ENCODE measurements around the gene PCED1B. TPM values are rescaled to one million over a fixed set of nuclear protein-coding genes. Genes with fewer than 3 reads are reported as not detected.

Gene PCED1B
- total RNA-seq, 1 experiment from 2014 or later, result 3.3 TPM

GRCh38 chr12:47207829-47208248, 128.4 kb downstream of the PCED1B start:
- no peak overlapping the region for H4K8ac ChIP-seq (replicated peaks; ENCODE audit: insufficient read length, low read depth, low read length)
- no peak overlapping the region for H3K18ac ChIP-seq (ENCODE audit: insufficient read length, low read depth, low read length)
- H3K36me3 Mint-ChIP-seq (ENCODE audit: insufficient read depth in 1 of 3, low read depth in 3 of 3), result peaks cover 0 to 3% (median 0%) of the 10 kb centered on the region in 3 experiments; a peak in 2 of 7 replicates
- H3K4me3 Mint-ChIP-seq, result no peak overlapping the region
- no peak overlapping the region for H3K27ac Mint-ChIP-seq
- H4K20me1 ChIP-seq (ENCODE audit: control insufficient read depth, insufficient read depth, insufficient read length), result no peaks in the 10 kb centered on the region
- no peak overlapping the region for H2BK120ac ChIP-seq (ENCODE audit: low read depth, low read length, poor library complexity, severe bottlenecking)
- no peak overlapping the region for H2BK5ac ChIP-seq (ENCODE audit: insufficient read length, low read length)
- no peaks in the 10 kb centered on the region for H3K9me3 ChIP-seq (ENCODE audit: control insufficient read depth, low read depth, low read length)
- H3K14ac ChIP-seq (ENCODE audit: insufficient read depth, low read length), result no peak overlapping the region
- no peak overlapping the region for H2AK5ac ChIP-seq (ENCODE audit: insufficient read length, low read length)
- no peak overlapping the region for H2BK20ac ChIP-seq (ENCODE audit: low read depth, low read length, poor library complexity, severe bottlenecking)
- H2BK15ac ChIP-seq (ENCODE audit: low read depth, low read length), result no peak overlapping the region
- no peaks in the 10 kb centered on the region for H3K79me2 ChIP-seq (ENCODE audit: insufficient read depth, low read length)
- no peak overlapping the region for H3K4ac ChIP-seq (ENCODE audit: low read depth, low read length)
- H3K9ac ChIP-seq (ENCODE audit: extremely low read depth, insufficient read length, low read length), result no peak overlapping the region
- no peak overlapping the region for H4K5ac ChIP-seq (ENCODE audit: insufficient read length, low read depth, low read length)
- H3T11ph ChIP-seq (ENCODE audit: low read length), result no peak overlapping the region
- TF ChIP-seq, protein P1, sequence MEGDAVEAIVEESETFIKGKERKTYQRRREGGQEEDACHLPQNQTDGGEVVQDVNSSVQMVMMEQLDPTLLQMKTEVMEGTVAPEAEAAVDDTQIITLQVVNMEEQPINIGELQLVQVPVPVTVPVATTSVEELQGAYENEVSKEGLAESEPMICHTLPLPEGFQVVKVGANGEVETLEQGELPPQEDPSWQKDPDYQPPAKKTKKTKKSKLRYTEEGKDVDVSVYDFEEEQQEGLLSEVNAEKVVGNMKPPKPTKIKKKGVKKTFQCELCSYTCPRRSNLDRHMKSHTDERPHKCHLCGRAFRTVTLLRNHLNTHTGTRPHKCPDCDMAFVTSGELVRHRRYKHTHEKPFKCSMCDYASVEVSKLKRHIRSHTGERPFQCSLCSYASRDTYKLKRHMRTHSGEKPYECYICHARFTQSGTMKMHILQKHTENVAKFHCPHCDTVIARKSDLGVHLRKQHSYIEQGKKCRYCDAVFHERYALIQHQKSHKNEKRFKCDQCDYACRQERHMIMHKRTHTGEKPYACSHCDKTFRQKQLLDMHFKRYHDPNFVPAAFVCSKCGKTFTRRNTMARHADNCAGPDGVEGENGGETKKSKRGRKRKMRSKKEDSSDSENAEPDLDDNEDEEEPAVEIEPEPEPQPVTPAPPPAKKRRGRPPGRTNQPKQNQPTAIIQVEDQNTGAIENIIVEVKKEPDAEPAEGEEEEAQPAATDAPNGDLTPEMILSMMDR (conservative IDR thresholded peaks at IDR 0.05), result no peak
- DNase-seq, result no peak
- H3K56ac ChIP-seq (ENCODE audit: insufficient read length, low read depth, low read length), result no peak overlapping the region
- H3K27ac ChIP-seq (ENCODE audit: insufficient read length, low read depth, low read length), result no peak overlapping the region
- no peaks in the 10 kb centered on the region for H3K27me3 Mint-ChIP-seq (ENCODE audit: low read depth)
- no peak overlapping the region for H3K23ac ChIP-seq (ENCODE audit: insufficient read length, low read depth, low read length)
- no peak overlapping the region for H4K91ac ChIP-seq (ENCODE audit: insufficient read length, low read depth, low read length)
- H3K9me3 Mint-ChIP-seq, result peaks cover 0 to 5% of the 10 kb centered on the region in 2 experiments; a peak in 2 of 5 replicates
- H3K23me2 ChIP-seq (ENCODE audit: insufficient read length, low read depth, low read length, poor library complexity, severe bottlenecking), result no peaks in the 10 kb centered on the region
- H3K79me1 ChIP-seq (ENCODE audit: insufficient read depth, low read depth, low read length, poor library complexity, severe bottlenecking), result no peaks in the 10 kb centered on the region
- no CpG with 5 or more reads among the region's 3 CpGs for WGBS (ENCODE audit: extremely low coverage, insufficient read length, low lambda C conversion rate)
- H3K4me2 ChIP-seq (ENCODE audit: insufficient read depth, insufficient read length, low read length), result no peak overlapping the region
- H3K27me3 ChIP-seq (ENCODE audit: insufficient read depth, low read length), result no peaks in the 10 kb centered on the region
- peaks cover 39 to 40% of the 10 kb centered on the region in 2 experiments for H3K4me1 Mint-ChIP-seq
- no peak overlapping the region for H2AFZ ChIP-seq (ENCODE audit: low read length)
- H3K4me1 ChIP-seq (ENCODE audit: insufficient read depth, low read length), result peaks cover 7% of the 10 kb centered on the region
- H2BK12ac ChIP-seq (ENCODE audit: insufficient read length, low read depth, low read length), result no peak overlapping the region
